KOPT-K1 (cell line): ENCODE results near the gene TCF21.
"Not testable (repeated sequence)": the region's sequence is repeated elsewhere in the genome, so short reads cannot be mapped to it uniquely, and the experiment has no call there.

Experiments used
- H3K27ac ChIP-seq: fragments of 200-600 bp; sonication (generic); 2 replicates; pipeline ENCODE4 v1.5.1; 2016; ENCODE audit warnings: antibody characterized with exemption, mild to moderate bottlenecking, low read depth, low read length; ENCODE audit not compliant: poor library complexity, severe bottlenecking
- H3K36me3 ChIP-seq: fragments of 200-600 bp; sonication (generic); 2 replicates; pipeline ENCODE4 v1.5.1; 2017; ENCODE audit warnings: antibody characterized with exemption, mild to moderate bottlenecking, low read length, moderate library complexity; ENCODE audit not compliant: insufficient read depth
- H3K9me3 ChIP-seq: fragments of 200-600 bp; sonication (generic); 2 replicates; pipeline ENCODE4 v1.5.1; 2017; ENCODE audit warnings: antibody characterized with exemption, low read length, mild to moderate bottlenecking; ENCODE audit not compliant: insufficient read depth, poor library complexity, severe bottlenecking

TCF21 gene

GRCh38 chr6:133936352-133936751 is 47.4 kb downstream of the TCF21 start:
- H3K36me3 ChIP-seq, H3K27ac ChIP-seq, H3K9me3 ChIP-seq: not testable (repeated sequence)

GRCh38 chr6:133937909-133938308 is 49.0 kb downstream of the TCF21 start:
- Histone ChIP-seq H3K9me3 (peaks cover 7% of the 10 kb centered on the region), H3K36me3 (no peaks in the 10 kb centered on the region)

GRCh38 chr6:133938533-133938932 is 49.6 kb downstream of the TCF21 start:
- no peaks in the 10 kb centered on the region for H3K36me3 ChIP-seq
- peaks cover 6% of the 10 kb centered on the region for H3K9me3 ChIP-seq
- no peak overlapping the region for H3K27ac ChIP-seq

More at GRCh38 chr6:133937909-133938308, 49.0 kb downstream of the TCF21 start:
- H3K27ac ChIP-seq, result no peak overlapping the region

- Histone ChIP-seq H3K27ac (no peak overlapping the region), H3K36me3 (no peaks in the 10 kb centered on the region), H3K9me3 (no peaks in the 10 kb centered on the region)
Observed at GRCh38 chr6:133939778-133940667, 51.1 kb downstream of the TCF21 start.
